A549 (cell line): Measurements from ENCODE around the gene GJA4. TPM values are rescaled to one million over a fixed set of nuclear protein-coding genes. Genes with fewer than 3 reads are reported as not detected.

Source experiments
- ATAC-seq, 2 experiments: fragments of 200-7000 bp in 1 of 2; fragments of >200 bp in 1 of 2; cut with Nextera tagmentation in 1 of 2; cut with Tn5 transposase in 1 of 2; 3 replicates each; pipeline versions ENCODE4 v1.8.0 to v1.9.1; 2018 to 2020; ENCODE audit warnings: mild to moderate bottlenecking in 1 of 2, moderate library complexity in 1 of 2
- CTCF ChIA-PET: fragments of 300-600 bp; sonication (Branson Sonifier 250); formaldehyde crosslinking; extraction: SDS; loops from one replicate; lab custom pipeline; 2021; ENCODE audit warnings: antibody characterized with exemption, inconsistent platforms; lab: Yijun Ruan, JAX
- POLR2A ChIA-PET: fragments of 350-600 bp; formaldehyde crosslinking; extraction: SDS; loops from one replicate; lab custom pipeline; 2021; ENCODE audit warnings: antibody characterized with exemption, inconsistent platforms; lab: Yijun Ruan, JAX
- DNase-seq, 2 experiments: peaks; one replicate each; pipeline versions ENCODE4 v3.0.0 to v3.0.0-alpha.2; 2011 to 2016; ENCODE audit warnings: low read depth in 1 of 2, low spot score in 1 of 2
- FAIRE-seq: peaks from 2 replicates; lab custom pipeline; 2011; peaks lifted over from hg19 to GRCh38; lab: Jason Lieb, UNC
- H3K27ac ChIP-seq, 2 experiments: fragments of >200 bp; sonication (Bioruptor Twin); formaldehyde crosslinking; 3 replicates each; pipeline ENCODE4 v1.5.1; 2016 to 2017
- H3K4me1 ChIP-seq: fragments of >200 bp; sonication (Bioruptor Twin); formaldehyde crosslinking; 3 replicates; pipeline ENCODE4 v1.6.1; 2016
- H3K4me2 ChIP-seq: fragments of >200 bp; sonication (Bioruptor Twin); formaldehyde crosslinking; 3 replicates; pipeline ENCODE4 v1.6.1; 2016
- H3K4me3 ChIP-seq: fragments of >200 bp; sonication (Bioruptor Twin); formaldehyde crosslinking; 3 replicates; pipeline ENCODE4 v1.5.1; 2016
- H3K9me3 ChIP-seq: fragments of >200 bp; sonication (Bioruptor Twin); formaldehyde crosslinking; 3 replicates; pipeline ENCODE4 v1.6.1; 2016
- CBX2 ChIP-seq: fragments of 200-600 bp; sonication (generic); IDR thresholded peaks from 2 replicates; pipeline ENCODE4 v1.6.1; 2016; ENCODE audit warnings: low read depth, mild to moderate bottlenecking, borderline replicate concordance
- CTCF ChIP-seq: fragments of >200 bp; sonication (Bioruptor Twin); formaldehyde crosslinking; IDR thresholded peaks from 3 replicates; pipeline ENCODE4 v1.5.1; 2016
- E2F6 ChIP-seq: IDR thresholded peaks from 2 replicates; pipeline ENCODE4 v1.6.1; 2012; ENCODE audit warnings: low read depth, borderline replicate concordance
- EHF ChIP-seq: fragments of 250-450 bp; sonication (Bioruptor Pico); IDR thresholded peaks from 2 replicates; pipeline ENCODE4 v1.5.0; 2020; ENCODE audit warnings: mild to moderate bottlenecking
- ELK1 ChIP-seq: fragments of 150-350 bp; IDR thresholded peaks from 2 replicates; pipeline ENCODE4 v1.6.1; 2014; ENCODE audit warnings: low read depth, mild to moderate bottlenecking, low read length
- FOSL2 ChIP-seq, 2 experiments: fragments of 450-650 bp in 1 of 2; fragments of >200 bp in 1 of 2; sonication (Bioruptor Twin) in 1 of 2; formaldehyde crosslinking; IDR thresholded peaks; 2 replicates each; pipeline versions ENCODE4 v1.5.0 to v1.6.1; 2016 to 2020; ENCODE audit warnings: mild to moderate bottlenecking in 1 of 2, moderate library complexity in 1 of 2
- FOXS1 ChIP-seq: fragments of 250-450 bp; sonication (Bioruptor Pico); IDR thresholded peaks from 2 replicates; pipeline ENCODE4 v1.5.0; 2020; ENCODE audit warnings: mild to moderate bottlenecking, moderate library complexity
- HDAC2 ChIP-seq: fragments of 200-600 bp; sonication (generic); IDR thresholded peaks from 2 replicates; pipeline ENCODE4 v1.6.1; 2016
- HOXB13 ChIP-seq: fragments of 250-450 bp; sonication (Bioruptor Pico); IDR thresholded peaks from 2 replicates; pipeline ENCODE4 v1.5.0; 2020; ENCODE audit warnings: low read depth, mild to moderate bottlenecking, moderate library complexity
- HOXB5 ChIP-seq: fragments of 250-450 bp; sonication (Bioruptor Pico); IDR thresholded peaks from 2 replicates; pipeline ENCODE4 v1.5.0; 2020; ENCODE audit warnings: mild to moderate bottlenecking, moderate library complexity
- JUN ChIP-seq, 2 experiments: fragments of >200 bp; sonication (Bioruptor Twin); formaldehyde crosslinking; IDR thresholded peaks; 2 replicates in 1 of 2; 3 replicates in 1 of 2; pipeline ENCODE4 v1.6.1; 2016 to 2017
- KDM5A ChIP-seq: fragments of 200-600 bp; sonication (generic); IDR thresholded peaks from 2 replicates; pipeline ENCODE4 v1.6.1; 2016; ENCODE audit warnings: antibody characterized with exemption, mild to moderate bottlenecking
- MAX ChIP-seq: IDR thresholded peaks from 2 replicates; pipeline ENCODE4 v1.6.1; 2012
- MAZ ChIP-seq: fragments of 150-350 bp; IDR thresholded peaks from 2 replicates; pipeline ENCODE4 v1.6.1; 2014; ENCODE audit warnings: antibody characterized with exemption, low read depth, low read length, borderline replicate concordance
- MYC ChIP-seq: IDR thresholded peaks from 2 replicates; pipeline ENCODE4 v1.6.1; 2012; ENCODE audit warnings: mild to moderate bottlenecking, inconsistent platforms, low read length, improper control_type of control experiment, borderline replicate concordance
- NFE2L2 ChIP-seq: fragments of 150-350 bp; conservative IDR thresholded peaks from 2 replicates; pipeline ENCODE4 v1.6.1; 2014; ENCODE audit warnings: low read length
- NR3C1 ChIP-seq: fragments of >200 bp; sonication (Bioruptor Twin); formaldehyde crosslinking; IDR thresholded peaks from 3 replicates; pipeline ENCODE4 v1.6.1; 2017
- PBX3 ChIP-seq: IDR thresholded peaks from 2 replicates; pipeline ENCODE4 v1.6.1; 2012
- POLR2AphosphoS2 ChIP-seq: conservative IDR thresholded peaks from 2 replicates; pipeline ENCODE4 v1.6.1; 2012; ENCODE audit warnings: low read length, improper control_type of control experiment, inconsistent platforms
- RARB ChIP-seq: fragments of 250-450 bp; sonication (Bioruptor Pico); IDR thresholded peaks from 2 replicates; pipeline ENCODE4 v1.8.0; 2021; ENCODE audit warnings: mild to moderate bottlenecking, moderate library complexity
- REST ChIP-seq: fragments of 200-600 bp; sonication (generic); IDR thresholded peaks from 2 replicates; pipeline ENCODE4 v1.6.1; 2016; ENCODE audit warnings: antibody characterized with exemption, mild to moderate bottlenecking, moderate library complexity
- SMC3 ChIP-seq: fragments of >200 bp; sonication (Bioruptor Twin); formaldehyde crosslinking; IDR thresholded peaks from 3 replicates; pipeline ENCODE4 v1.6.1; 2018; ENCODE audit warnings: inconsistent platforms
- TFCP2L1 ChIP-seq: fragments of 250-450 bp; sonication (Bioruptor Pico); IDR thresholded peaks from 2 replicates; pipeline ENCODE4 v1.5.0; 2021; ENCODE audit warnings: mild to moderate bottlenecking
- ZC3H11A ChIP-seq: fragments of 450-650 bp; IDR thresholded peaks from 2 replicates; pipeline ENCODE4 v1.6.1; 2014; ENCODE audit warnings: antibody characterized with exemption, mild to moderate bottlenecking
- WGBS: methylation state at CpG from one replicate; pipeline ENCODE4 v1.1.6; 2017; ENCODE audit errors: missing lambda C conversion rate; 5-methylcytosine and 5-hydroxymethylcytosine counted together
- polyA plus RNA-seq, 4 experiments: library from polyadenylated mRNA; depleted of rRNA in 3 of 4; stranded (reverse); fragments of >200 nt; fragmentation: RNase III in 1 of 4; extraction: RNeasy Plus Mini Kit Qiagen cat#74134 plus additional on column Dnase treatment in 1 of 4; gene quantifications; 2 replicates in 3 of 4; 3 replicates in 1 of 4; pipeline ENCODE4 v1.2.3, GENCODE V29; 2011 to 2017
- TF ChIP-seq, protein P1 (sequence below): fragments of 250-450 bp; sonication (Bioruptor Pico); IDR thresholded peaks from 2 replicates; pipeline ENCODE4 v1.5.0; 2021; ENCODE audit warnings: mild to moderate bottlenecking, moderate library complexity, borderline replicate concordance
- TF ChIP-seq, protein P2 (sequence below): fragments of 250-450 bp; sonication (Bioruptor Pico); IDR thresholded peaks from 2 replicates; pipeline ENCODE4 v1.5.0; 2020; ENCODE audit warnings: low read depth, mild to moderate bottlenecking, moderate library complexity

GJA4 gene
- polyA plus RNA-seq, 2 of the 4 experiments (the other 2 are of a cell fraction), result not detected

DNA sequence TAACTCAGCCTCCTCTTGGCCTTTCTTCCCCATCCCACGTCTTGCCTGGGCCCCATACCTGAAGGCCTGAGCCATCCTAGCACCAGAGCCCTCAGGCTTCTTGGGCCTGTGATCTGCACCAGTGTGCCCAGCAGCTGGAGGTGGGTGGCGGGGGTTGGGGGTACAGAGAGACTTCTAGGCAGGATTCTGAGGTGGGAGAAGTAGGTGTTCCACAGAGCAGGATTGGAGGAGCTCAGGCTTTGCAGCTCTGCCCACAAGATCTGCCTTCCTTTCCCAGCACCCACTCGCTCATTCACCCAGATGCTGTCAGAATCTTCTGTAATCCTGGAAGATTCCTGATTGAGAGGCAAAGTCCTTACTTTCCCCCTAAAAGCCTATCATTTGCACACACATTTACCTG is 47.9 kb upstream of the GJA4 start:
- Histone ChIP-seq H3K4me3 (no peak overlapping the region), H3K27ac (no peak overlapping the region), H3K4me2 (no peak overlapping the region), H3K9me3 (no peaks in the 10 kb centered on the region), H3K4me1 (no peaks in the 10 kb centered on the region)
- POLR2A ChIA-PET, result no interaction called here
- CTCF ChIA-PET, result interaction anchor here (1.0 to 3.4 kb wide), 4 partner anchors 8 to 1104 kb away, joined by 3 to 27 read pairs (median 18); partner anchors contain the start of gene GJB5
- ATAC-seq (no peak), FAIRE-seq (no peak), DNase-seq (no peak)
- 61% methylated on average over 3 of the region's 3 CpGs for WGBS
- TF ChIP-seq MAX, result no peak
- no peak for TF ChIP-seq KDM5A
- no peak for TF ChIP-seq PBX3
- no peak for TF ChIP-seq HDAC2
- TF ChIP-seq, protein P1, sequence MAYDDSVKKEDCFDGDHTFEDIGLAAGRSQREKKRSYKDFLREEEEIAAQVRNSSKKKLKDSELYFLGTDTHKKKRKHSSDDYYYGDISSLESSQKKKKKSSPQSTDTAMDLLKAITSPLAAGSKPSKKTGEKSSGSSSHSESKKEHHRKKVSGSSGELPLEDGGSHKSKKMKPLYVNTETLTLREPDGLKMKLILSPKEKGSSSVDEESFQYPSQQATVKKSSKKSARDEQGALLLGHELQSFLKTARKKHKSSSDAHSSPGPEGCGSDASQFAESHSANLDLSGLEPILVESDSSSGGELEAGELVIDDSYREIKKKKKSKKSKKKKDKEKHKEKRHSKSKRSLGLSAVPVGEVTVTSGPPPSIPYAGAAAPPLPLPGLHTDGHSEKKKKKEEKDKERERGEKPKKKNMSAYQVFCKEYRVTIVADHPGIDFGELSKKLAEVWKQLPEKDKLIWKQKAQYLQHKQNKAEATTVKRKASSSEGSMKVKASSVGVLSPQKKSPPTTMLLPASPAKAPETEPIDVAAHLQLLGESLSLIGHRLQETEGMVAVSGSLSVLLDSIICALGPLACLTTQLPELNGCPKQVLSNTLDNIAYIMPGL (CRISPR knock-in tag), result no peak
- TF ChIP-seq FOXS1 (CRISPR knock-in tag), result no peak
- no peak for TF ChIP-seq HOXB13
- no peak for TF ChIP-seq CBX2
- TF ChIP-seq NFE2L2, result no peak
- TF ChIP-seq SMC3, result no peak
- no peak for TF ChIP-seq REST
- TF ChIP-seq FOSL2 (IDR thresholded peaks at IDR 0.05), result no peak
- no peak for TF ChIP-seq FOSL2 (CRISPR knock-in tag; IDR thresholded peaks at IDR 0.05)
- TF ChIP-seq HOXB5, result no peak
- TF ChIP-seq RARB, result no peak
- no peak for TF ChIP-seq TFCP2L1 (CRISPR knock-in tag)
- TF ChIP-seq NR3C1, result no peak
- TF ChIP-seq EHF, result no peak
- TF ChIP-seq MYC, result no peak
- TF ChIP-seq ZC3H11A, result no peak

- POLR2A ChIA-PET, result no interaction called here
- H3K4me1 ChIP-seq, result no peaks in the 10 kb centered on the region; the same call in 2 of the 3 replicates
- H3K9me3 ChIP-seq, result no peaks in the 10 kb centered on the region
- no peak overlapping the region for H3K4me3 ChIP-seq
- CTCF ChIA-PET, result interaction anchor here (1.1 to 1.3 kb wide), 2 partner anchors 18 to 19 kb away, joined by 3 read pairs; no protein-coding TSS in a partner anchor
- no peak overlapping the region for H3K4me2 ChIP-seq
- no peak overlapping the region for H3K27ac ChIP-seq
- DNase-seq (no peak), FAIRE-seq (no peak), ATAC-seq (no peak)
- WGBS, result 41% methylated on average over 4 of the region's 5 CpGs
- TF ChIP-seq NFE2L2 (no peak), CTCF (no peak), FOXS1 (CRISPR knock-in tag) (no peak), ELK1 (no peak), JUN (IDR thresholded peaks at IDR 0.05) (no peak), MAZ (no peak), HDAC2 (no peak), E2F6 (no peak), POLR2AphosphoS2 (no peak)
- TF ChIP-seq, protein P2, sequence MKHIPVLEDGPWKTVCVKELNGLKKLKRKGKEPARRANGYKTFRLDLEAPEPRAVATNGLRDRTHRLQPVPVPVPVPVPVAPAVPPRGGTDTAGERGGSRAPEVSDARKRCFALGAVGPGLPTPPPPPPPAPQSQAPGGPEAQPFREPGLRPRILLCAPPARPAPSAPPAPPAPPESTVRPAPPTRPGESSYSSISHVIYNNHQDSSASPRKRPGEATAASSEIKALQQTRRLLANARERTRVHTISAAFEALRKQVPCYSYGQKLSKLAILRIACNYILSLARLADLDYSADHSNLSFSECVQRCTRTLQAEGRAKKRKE (CRISPR knock-in tag), result no peak
These were observed 47.1 kb upstream of the GJA4 start for GRCh38 chr1:34745666-34746065.
